AG20443 (cell line): ENCODE data around the gene ELFN1.
"Not testable (repeated sequence)": the region's sequence is repeated elsewhere in the genome, so short reads cannot be mapped to it uniquely, and the experiment has no call there.

ENCODE experiments used
- DNase-seq: peaks from one replicate; pipeline ENCODE4 v3.0.0; 2012; ENCODE audit warnings: low spot score, mixed read lengths

ELFN1 gene

DNA sequence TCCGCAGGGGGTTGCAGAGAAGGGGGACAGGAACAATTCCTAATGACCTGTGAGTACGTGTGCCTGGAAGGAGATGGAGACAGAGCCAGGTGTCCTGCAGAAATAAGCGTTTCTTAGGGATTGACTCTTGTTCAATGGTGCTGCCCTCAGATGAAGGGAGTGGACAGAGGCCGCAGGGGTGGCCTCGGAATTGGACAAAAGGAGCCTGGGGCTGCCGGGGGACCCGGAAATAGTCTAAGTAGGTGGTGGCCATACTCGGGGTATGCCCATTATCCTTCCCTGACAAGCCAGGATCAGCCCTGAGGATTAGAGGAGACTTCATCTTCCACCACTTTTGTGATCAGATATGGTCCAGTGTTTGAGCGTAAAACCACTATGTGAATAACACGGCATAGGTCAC, 39.2 kb downstream of the ELFN1 start:
- DNase-seq: no peak

DNA sequence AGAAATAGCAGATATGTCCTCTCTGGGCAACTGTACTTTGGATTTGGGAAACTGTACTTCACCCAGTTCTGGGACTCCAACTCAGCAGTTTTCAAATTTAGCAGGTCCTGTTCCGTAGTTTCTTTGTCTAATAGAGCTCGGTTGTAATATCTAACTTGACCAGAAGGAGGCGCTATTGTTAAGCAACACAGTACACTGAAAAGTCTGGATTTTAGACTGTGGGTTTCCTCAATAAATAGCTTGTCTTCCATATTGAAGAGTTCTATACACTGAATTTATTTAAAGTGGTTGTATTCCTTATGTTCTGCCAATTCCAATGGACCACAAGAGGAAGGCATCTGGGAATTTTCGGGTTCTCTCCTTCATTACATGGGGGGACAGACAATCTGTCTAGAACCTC, 39.8 kb downstream of the ELFN1 start:
- DNase-seq: no peak

DNA sequence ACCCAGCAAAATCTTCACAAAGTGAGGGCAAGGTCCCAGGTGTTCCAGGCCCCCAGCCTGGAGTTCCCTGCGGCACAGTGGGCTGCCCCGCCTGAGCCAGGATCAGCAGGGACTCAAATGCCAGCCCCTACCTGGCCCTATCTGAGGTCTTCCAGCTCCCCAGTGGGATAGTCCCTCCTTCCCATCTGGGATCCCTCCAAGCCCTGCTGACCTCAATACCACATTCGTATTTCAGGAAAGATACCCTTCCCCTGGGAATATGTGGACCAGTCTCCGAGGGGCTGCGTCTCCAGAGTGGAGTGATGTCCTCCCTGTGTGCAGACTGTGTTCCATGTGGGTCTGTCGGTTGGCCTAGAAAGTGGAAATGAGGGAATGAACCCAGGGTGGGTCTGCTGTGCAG, 40.9 kb downstream of the ELFN1 start:
- DNase-seq: no peak

DNA sequence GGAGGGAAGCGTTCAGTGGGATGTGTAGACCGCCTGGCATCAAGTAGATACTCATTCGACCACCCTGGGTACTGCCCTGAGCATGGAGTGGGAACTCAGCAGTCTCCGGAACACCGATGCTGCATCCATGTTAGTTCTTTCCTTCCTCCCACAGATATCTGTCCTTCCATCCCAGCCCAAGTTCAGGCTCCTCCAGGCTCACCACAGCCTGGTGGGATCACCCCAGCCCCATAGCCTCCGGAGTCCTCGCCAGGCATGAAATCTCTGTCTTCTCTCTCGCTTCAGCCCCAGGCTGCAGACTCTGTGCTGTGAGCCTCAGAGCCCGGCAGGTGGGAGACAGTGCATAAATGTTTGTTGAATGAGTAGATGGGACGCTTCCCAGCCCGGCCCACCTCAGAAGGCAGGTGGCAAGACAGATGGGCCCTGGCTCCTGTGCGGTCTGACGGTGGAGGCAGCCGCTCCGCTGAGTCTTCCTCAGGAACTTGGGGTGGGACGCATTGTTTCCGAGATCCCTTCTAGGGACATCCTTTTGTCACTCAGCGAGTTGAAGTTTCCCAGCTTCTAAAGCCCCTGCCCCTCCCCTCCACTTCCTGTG, 42.9 kb downstream of the ELFN1 start:
- no peak for DNase-seq

DNA sequence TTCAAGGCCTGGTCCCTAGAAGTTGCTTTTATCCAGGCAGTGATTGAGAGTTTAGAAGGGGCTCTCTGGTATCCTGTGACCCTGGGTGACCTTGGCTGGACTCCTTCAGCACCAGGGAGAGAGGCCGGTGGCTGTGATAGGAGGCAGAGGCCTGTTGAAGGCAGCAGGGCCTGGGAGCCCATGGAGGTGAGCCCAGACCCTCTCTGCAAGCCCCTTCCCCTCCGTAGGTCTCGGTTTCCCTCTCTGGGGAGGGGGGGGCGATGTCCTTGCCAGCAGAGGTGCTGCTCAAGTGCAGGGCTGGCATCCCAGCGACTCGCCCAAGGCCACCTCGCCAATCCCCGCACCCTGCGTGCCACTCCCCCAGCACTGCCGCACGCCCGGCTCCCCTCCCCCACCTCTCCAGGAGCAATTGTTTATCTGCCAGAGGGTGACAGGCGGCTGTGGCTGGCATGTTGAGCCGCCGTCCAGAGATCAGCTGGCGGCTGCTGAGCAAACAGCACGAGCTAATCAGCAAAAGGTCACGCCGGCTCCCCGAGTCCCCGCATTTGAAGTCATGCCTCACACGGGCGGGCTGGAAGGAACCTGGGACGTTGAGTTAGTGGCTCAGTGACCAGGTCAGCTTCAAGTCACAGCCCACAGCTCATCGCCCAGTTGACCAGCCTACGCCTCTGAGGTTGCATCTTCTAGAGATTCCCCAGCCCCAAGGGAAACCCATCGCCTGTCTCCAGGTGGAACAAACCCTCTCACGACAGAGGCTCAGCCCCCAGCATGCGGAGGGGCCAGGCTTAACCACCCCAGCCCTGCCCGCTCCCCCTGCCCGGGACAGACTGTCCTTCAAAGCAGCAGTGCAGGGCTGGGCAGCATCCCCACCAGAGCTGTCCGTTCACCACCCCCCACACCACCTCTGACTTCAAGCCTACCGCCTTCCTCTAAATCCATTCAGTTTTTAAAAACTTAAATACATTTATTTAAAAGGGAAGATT, 43.7 kb downstream of the ELFN1 start:
- DNase-seq: no peak

DNA sequence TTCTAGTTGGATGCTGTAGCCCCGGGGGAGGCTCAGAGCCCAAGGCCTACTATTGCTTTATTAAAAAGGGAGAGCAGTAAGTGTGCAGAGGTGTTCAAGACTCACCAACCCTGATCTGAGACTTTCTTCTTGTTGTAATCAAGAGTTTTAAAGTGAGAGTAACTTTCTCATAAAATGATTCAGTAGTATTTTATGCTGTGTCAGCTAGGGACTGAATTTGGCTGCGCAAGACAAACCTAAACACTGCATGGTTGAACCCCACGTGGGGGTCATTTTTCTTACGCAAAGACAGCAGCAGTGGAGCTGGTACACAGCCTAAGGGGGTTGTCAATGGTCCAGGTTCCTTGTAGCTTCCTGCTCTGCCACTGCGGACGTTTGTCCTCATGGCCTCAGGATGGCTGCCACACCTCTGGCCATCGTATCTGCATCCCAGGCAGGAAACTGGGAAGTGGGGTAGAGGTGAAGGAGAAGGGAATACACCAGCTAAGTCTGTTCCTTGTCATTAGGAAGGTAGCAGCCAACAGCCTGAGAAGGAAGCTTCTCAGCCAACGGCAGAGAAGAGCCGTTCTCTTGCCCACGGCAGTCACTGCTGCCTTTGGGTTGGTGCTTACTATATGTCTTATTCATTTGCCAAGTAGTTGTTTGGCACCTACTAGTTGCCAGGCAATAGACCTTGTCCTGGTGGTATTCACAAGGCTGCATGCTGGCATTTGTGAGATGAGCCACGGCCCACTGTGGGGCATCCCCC, 44.7 kb downstream of the ELFN1 start:
- DNase-seq: no peak

DNA sequence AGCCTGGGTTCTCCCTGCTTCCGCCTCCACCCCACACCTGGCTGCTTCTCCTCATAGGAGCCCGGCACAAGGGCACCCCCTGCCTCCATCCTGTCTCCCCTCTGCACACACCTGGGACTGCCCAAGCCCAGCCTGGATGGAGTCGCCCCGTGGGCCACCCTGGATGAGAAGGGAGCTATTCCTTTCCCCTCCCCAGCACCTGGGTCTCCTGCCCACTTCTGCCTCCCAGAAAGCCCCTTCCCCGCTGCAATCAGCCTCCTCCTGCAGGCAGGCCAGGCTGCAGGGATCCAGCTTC, 45.2 kb downstream of the ELFN1 start:
- DNase-seq: no peak

DNA sequence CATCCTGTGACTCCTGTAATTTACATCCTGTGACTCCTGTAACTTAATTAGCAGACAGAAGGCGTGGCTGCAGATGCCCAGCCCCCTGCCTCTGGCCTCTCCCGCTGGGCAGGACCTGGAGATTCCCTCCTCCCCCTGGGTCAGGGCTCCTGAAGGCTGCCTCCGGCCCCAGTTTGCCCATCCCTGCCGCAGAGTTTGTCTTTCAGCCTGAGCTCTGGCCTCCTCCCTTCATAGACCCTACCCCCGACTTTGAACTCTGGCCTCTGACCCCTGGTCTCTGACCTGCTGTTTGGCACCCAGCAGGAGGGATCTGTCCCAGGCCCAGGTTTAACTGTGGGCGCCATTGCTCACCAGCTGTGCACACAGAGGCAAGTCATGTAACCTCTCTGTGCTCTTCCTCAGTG, 45.6 kb downstream of the ELFN1 start:
- no peak for DNase-seq

DNA sequence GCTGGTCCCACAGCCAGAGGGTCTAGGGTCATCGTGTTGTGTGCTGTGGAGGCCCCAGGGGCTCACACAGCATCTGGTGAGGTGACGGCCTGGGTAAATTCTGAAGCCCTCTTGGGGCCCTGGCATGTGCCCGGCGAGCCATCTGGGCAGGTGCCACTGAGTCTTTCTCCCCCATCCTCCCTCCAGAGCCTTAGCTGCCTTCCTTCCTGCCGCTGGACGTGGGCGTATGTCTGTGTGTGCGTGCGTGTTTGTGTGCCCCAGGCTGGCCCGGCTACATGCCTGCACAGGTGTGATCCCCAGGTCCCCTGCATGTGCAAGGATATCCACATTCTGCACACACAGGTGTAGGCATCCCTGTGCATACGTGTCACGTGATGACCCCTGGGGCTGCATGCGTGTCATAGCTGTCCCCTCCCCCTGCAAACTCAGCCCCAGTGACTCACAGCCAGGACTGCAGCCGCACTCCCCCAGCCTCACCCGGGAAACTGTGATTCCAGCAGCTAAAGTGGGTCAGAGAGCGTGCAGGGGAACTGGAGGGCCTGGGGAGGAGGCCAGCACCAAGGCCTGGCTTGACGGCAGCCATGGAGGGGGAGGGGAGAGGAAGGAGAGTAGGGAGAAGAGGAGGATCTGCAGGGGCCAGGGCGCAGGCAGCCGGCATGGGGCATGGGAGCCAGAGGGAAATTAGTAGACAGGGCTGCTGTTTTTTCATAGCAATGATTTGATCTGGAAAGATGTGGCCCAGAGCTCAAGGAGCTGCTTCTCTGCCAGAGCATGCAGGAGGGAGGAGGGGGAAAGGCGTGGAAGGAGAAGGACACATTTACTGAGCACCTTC, 46.4 kb downstream of the ELFN1 start:
- DNase-seq: no peak

DNA sequence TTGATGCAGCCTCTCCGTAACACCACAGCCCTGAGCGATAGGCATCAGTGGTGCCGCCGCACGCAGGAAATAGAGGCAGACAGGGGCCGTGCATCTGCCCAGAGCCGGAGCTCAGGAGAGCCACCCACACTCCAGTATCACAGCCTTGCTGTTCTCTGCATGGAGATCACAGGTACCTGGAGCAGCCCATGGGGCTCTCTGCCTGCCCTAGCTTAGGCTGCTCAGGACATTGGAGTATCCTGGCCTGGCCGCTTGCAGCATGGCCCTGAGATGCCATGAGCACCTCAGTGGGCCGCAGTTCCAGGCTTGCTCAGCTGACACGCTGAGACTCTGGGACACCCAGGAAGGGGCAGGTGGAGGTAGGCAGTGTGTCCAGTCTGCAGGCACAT, 47.0 kb downstream of the ELFN1 start:
- no peak for DNase-seq

DNA sequence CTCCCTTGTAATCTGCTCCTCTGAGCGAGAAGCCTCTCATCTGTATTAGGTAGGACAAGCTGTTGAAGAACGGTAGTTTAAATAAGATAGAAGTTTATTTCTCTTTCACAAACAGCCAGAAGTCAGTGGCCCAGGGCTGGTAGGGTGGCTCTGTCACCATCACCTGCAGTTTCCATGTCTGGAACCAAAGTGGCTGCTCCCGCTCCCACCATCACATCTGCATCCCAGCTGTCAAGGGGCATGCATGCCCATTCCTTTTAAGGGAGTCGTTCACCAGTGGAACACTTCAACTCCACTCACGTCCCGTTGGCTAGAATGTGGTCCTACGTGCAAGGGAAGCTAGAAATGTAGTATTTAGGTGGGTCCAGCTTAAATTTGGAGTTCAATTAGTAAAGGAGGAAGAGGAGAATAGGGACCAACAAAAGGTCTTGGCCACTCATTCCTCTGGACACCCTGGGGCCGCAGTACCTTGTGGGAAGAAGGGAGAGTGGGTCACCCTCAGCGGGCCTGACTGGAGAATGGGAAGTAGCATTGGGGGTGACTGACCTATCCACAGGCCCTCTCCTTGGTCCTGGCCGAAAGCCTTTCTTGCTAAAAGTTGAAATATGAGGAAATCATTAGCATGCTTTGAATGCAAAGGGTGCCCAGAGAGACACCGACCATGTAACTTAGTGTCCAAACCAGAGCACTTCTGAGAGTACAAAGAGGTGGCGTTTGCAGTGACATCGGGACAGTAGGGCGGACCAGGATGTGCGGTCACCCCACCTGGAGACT, 48.0 kb downstream of the ELFN1 start:
- no peak for DNase-seq

DNA sequence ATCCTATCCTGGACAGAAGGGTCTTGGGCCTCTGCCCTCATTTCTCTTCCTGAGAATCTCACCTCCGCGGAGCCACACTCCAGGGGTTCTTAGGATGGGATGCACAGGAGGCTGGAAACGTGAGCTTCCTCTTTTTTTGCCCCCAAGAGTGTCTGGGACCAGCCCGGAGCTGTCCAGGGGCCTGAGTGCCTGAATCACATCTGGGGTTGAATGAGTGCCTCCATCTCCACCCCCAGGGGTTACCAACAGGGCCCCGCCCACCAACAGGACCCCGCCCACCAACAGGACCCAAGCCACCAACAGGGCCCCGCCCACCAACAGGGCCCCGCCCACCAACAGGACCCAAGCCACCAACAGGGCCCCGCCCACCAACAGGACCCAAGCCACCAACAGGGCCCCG, 48.8 kb downstream of the ELFN1 start:
- DNase-seq: not testable (repeated sequence)

DNA sequence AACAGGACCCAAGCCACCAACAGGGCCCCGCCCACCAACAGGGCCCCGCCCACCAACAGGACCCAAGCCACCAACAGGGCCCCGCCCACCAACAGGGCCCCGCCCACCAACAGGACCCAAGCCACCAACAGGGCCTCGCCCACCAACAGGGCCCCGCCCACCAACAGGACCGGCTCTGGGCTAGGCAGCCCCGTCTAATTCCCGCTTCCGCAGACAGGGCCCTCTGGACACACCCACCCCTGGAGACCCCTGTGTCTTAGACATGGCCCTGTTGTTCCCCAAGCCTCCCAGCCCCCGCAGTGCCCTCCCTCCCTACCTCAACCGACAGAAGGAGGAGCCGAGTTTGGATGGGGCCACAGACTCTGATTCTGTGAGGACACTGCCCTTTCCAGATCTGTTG, 49.2 kb downstream of the ELFN1 start:
- not testable (repeated sequence) for DNase-seq

DNA sequence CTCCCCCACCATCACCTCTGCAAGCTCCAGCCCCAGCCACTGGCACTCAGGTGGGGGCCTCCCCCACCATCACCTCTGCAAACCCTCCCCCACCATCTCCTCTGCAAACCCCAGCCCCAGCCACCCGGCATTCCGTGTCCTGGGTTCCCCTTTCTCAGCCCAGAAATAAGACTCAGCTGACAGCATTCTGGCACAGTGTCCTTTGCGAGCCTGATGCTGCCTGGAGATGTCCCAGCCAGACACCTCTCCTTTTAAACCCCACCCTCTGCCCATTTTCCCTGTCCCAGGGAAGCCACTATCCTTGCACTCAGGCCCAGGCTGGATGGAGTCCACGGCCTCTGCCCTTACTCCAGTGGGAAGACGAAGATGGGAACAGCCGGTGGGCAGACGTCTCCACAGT, 49.8 kb downstream of the ELFN1 start:
- DNase-seq: no peak

DNA sequence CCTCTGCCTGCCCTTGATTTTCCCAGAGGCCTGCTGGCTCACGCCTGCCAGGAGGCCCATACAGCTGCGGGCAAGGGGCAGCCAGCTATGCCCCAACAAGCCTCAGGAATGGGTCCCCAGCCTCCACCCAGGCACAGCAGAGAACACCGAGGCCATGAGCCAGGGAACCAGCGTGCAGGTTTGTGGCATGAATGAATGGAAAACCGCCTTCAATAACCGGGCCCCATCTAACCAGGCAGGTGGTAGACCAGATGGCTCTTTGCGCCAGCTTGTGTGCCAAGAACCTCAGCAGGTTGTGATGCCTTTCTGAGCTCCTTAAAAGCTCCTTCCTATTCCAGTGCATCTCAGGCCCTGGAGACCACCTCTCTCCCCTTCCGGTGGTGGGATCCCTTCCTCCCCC, 50.2 kb downstream of the ELFN1 start:
- no peak for DNase-seq

DNA sequence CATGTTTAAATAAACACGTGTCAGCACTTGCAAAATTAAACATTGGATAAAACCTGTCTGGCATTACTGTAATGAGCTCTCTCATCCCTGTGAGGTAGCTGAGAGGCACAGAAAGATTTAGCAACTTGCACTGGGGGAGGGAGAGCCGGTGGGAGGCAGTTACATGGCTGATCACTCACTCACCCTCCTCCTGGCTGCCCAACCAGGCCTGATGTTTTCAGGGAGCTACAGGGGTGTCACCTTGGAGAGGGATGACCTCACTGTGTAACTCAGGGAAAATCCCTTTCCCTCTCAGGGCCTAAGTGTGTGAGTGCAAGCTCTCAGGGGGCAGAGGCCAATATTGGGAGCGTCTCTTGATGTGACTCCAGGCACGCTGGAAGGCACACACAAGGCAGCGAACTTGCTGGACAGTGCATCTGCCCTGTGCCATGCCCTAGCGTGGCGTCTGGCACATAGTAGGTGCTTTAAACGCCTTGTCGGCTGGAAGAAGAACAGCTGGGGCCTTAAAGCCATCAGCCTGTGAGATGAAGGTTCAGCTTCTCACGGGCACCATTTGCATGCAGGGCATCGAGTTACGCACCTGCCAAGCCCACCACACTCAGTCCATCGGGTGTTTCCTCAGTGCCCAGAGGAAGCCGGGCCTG, 51.1 kb downstream of the ELFN1 start:
- DNase-seq: no peak

DNA sequence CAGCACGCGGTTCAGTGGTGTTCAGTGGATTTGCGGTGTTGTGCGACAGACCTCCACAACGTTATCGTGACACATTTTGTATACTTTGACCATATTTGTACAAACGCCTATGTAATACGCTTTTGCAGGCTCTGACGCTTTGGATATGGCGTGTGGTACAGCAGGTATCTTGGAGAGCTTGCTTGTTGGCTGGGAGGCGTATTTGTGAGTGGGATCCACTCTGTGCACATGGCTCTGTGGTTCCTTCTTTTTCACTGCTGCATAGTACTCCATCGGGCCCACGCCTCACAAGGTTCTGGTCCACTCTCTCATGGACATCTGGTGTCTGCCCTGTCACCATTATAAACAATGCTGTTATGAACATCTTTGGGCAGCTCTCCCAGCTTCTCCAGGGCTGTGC, 53.2 kb downstream of the ELFN1 start:
- no peak for DNase-seq

DNA sequence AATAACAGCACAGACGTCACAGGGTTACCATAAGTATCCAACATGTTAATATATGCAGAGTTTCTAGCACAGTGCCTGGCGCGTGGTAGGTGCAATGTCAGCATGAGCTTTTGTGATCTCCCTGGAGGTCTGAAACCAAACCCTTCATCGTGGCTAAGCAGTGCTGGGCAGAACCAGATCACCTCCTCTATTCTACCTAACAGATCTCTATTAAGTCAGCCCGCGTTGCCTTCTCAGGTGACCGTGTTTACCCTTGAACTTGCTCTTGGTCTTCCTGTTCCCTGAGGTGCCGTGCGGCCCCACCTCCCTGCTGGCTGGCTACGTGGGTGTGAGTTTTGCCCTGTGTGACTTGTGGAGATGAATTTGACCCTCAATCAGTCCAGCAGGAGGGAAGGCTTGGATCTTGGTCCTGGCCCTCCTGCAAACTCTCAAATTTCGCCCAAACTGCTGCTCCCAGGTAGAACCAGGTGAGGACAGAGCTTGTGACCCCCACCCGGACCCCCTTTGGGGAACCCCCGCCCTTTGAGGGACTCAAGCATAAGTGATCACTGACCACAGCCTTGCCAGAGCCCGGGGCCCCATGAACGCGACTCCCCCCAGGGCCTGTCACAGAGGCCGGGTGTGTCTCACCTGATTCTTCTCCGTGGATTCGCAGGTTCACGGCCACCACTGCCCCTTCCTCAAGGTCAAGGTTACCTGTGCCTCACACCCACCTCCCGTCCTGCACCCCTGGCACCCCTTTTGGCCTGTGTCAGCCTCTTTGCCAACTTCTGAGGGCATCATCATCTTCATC, 54.2 kb downstream of the ELFN1 start:
- no peak for DNase-seq

DNA sequence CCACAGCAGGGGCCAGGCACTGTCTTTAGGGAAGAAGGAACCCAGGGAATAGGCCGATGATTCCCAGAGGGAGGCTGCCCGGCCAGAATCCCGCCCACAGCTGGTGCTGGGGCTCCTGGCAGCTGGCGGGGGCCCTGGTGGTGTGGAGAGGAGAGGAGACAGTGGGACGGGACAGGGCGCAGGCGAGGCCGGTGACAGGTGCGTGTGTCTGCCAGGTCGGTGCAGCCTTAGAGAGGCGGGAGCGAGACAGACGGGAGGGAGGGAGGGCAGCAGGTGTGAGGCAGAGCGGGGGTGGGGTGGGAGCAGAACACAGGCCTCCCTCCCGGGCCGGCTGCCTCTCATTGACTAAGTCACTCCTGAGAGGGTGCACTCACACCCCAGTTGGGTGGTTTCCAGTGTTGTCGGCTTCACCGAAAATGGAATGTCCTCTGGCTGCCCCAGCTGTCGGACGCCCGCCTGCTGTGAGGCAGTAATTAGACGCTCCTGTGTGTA, 55.2 kb downstream of the ELFN1 start:
- peak; percentile 54 for DNase-seq
